ENCODE data around the gene NEDD9. TPM values are rescaled to one million over a fixed set of nuclear protein-coding genes. Genes with fewer than 3 reads are reported as not detected.

NEDD9 gene
- total and polyA plus RNA-seq, 2 experiments from 2014 or later: 4.4 to 13.0 TPM

DNA sequence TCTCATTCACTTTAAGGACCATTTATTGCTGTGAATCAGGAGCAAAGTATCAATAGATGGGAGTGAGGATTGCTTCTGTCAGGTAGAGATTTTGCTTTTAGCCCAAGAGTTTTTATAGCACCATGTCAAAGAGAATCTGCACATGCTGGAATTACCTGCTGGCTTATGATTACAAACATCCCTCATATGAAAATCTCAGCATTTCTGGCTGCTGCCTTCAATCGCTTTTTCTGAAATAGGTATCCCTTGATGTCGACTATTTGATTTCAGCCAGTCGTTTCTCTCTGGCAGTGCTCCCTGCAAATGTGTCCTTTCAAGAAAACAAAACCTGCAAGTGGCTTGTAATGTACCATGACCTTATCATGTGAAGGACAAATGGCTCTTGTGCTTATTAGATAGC, 34.5 kb upstream of the NEDD9 start:
- H3K27me3 Mint-ChIP-seq (ENCODE audit: insufficient read depth, low read depth, poor library complexity): peaks cover 7% of the 10 kb centered on the region
- no peaks in the 10 kb centered on the region; the same call in 1 of the 2 replicates for H4K20me1 ChIP-seq (replicated peaks; ENCODE audit: insufficient read depth)
- no peaks in the 10 kb centered on the region for H3K9me3 Mint-ChIP-seq
- H2AFZ ChIP-seq: no peak overlapping the region
- H3K27ac Mint-ChIP-seq: no peak overlapping the region
- no peak overlapping the region for H3K4me2 ChIP-seq
- TF ChIP-seq, protein P1, sequence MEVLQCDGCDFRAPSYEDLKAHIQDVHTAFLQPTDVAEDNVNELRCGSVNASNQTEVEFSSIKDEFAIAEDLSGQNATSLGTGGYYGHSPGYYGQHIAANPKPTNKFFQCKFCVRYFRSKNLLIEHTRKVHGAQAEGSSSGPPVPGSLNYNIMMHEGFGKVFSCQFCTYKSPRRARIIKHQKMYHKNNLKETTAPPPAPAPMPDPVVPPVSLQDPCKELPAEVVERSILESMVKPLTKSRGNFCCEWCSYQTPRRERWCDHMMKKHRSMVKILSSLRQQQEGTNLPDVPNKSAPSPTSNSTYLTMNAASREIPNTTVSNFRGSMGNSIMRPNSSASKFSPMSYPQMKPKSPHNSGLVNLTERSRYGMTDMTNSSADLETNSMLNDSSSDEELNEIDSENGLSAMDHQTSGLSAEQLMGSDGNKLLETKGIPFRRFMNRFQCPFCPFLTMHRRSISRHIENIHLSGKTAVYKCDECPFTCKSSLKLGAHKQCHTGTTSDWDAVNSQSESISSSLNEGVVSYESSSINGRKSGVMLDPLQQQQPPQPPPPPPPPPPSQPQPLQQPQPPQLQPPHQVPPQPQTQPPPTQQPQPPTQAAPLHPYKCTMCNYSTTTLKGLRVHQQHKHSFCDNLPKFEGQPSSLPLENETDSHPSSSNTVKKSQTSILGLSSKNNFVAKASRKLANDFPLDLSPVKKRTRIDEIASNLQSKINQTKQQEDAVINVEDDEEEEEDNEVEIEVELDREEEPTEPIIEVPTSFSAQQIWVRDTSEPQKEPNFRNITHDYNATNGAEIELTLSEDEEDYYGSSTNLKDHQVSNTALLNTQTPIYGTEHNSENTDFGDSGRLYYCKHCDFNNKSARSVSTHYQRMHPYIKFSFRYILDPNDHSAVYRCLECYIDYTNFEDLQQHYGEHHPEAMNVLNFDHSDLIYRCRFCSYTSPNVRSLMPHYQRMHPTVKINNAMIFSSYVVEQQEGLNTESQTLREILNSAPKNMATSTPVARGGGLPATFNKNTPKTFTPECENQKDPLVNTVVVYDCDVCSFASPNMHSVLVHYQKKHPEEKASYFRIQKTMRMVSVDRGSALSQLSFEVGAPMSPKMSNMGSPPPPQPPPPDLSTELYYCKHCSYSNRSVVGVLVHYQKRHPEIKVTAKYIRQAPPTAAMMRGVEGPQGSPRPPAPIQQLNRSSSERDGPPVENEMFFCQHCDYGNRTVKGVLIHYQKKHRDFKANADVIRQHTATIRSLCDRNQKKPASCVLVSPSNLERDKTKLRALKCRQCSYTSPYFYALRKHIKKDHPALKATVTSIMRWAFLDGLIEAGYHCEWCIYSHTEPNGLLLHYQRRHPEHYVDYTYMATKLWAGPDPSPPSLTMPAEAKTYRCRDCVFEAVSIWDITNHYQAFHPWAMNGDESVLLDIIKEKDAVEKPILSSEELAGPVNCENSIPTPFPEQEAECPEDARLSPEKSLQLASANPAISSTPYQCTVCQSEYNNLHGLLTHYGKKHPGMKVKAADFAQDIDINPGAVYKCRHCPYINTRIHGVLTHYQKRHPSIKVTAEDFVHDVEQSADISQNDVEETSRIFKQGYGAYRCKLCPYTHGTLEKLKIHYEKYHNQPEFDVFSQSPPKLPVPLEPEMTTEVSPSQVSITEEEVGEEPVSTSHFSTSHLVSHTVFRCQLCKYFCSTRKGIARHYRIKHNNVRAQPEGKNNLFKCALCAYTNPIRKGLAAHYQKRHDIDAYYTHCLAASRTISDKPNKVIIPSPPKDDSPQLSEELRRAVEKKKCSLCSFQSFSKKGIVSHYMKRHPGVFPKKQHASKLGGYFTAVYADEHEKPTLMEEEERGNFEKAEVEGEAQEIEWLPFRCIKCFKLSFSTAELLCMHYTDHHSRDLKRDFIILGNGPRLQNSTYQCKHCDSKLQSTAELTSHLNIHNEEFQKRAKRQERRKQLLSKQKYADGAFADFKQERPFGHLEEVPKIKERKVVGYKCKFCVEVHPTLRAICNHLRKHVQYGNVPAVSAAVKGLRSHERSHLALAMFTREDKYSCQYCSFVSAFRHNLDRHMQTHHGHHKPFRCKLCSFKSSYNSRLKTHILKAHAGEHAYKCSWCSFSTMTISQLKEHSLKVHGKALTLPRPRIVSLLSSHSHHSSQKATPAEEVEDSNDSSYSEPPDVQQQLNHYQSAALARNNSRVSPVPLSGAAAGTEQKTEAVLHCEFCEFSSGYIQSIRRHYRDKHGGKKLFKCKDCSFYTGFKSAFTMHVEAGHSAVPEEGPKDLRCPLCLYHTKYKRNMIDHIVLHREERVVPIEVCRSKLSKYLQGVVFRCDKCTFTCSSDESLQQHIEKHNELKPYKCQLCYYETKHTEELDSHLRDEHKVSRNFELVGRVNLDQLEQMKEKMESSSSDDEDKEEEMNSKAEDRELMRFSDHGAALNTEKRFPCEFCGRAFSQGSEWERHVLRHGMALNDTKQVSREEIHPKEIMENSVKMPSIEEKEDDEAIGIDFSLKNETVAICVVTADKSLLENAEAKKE (CRISPR knock-in tag; IDR thresholded peaks at IDR 0.05): no peak
- TF ChIP-seq EZH2phosphoT487 (IDR thresholded peaks at IDR 0.05; ENCODE audit: unreplicated experiment) (no peak), POLR2AphosphoS5 (IDR thresholded peaks at IDR 0.05; ENCODE audit: low read depth) (no peak), CREB1 (CRISPR knock-in tag; IDR thresholded peaks at IDR 0.05; ENCODE audit: low read depth) (no peak), EZH2 (IDR thresholded peaks at IDR 0.05; ENCODE audit: low read depth, unreplicated experiment) (no peak), ZNF114 (CRISPR knock-in tag; IDR thresholded peaks at IDR 0.05) (no peak), ZNF331 (CRISPR knock-in tag; IDR thresholded peaks at IDR 0.05; ENCODE audit: low read depth) (no peak), STAT1 (IDR thresholded peaks at IDR 0.05; ENCODE audit: unreplicated experiment) (no peak), JUNB (IDR thresholded peaks at IDR 0.05; ENCODE audit: unreplicated experiment) (no peak), NANOG (IDR thresholded peaks at IDR 0.05; ENCODE audit: borderline replicate concordance) (no peak)
- TF ChIP-seq, protein P2, sequence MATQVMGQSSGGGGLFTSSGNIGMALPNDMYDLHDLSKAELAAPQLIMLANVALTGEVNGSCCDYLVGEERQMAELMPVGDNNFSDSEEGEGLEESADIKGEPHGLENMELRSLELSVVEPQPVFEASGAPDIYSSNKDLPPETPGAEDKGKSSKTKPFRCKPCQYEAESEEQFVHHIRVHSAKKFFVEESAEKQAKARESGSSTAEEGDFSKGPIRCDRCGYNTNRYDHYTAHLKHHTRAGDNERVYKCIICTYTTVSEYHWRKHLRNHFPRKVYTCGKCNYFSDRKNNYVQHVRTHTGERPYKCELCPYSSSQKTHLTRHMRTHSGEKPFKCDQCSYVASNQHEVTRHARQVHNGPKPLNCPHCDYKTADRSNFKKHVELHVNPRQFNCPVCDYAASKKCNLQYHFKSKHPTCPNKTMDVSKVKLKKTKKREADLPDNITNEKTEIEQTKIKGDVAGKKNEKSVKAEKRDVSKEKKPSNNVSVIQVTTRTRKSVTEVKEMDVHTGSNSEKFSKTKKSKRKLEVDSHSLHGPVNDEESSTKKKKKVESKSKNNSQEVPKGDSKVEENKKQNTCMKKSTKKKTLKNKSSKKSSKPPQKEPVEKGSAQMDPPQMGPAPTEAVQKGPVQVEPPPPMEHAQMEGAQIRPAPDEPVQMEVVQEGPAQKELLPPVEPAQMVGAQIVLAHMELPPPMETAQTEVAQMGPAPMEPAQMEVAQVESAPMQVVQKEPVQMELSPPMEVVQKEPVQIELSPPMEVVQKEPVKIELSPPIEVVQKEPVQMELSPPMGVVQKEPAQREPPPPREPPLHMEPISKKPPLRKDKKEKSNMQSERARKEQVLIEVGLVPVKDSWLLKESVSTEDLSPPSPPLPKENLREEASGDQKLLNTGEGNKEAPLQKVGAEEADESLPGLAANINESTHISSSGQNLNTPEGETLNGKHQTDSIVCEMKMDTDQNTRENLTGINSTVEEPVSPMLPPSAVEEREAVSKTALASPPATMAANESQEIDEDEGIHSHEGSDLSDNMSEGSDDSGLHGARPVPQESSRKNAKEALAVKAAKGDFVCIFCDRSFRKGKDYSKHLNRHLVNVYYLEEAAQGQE (IDR thresholded peaks at IDR 0.05; ENCODE audit: unreplicated experiment): no peak
- TF ChIP-seq, protein P3, sequence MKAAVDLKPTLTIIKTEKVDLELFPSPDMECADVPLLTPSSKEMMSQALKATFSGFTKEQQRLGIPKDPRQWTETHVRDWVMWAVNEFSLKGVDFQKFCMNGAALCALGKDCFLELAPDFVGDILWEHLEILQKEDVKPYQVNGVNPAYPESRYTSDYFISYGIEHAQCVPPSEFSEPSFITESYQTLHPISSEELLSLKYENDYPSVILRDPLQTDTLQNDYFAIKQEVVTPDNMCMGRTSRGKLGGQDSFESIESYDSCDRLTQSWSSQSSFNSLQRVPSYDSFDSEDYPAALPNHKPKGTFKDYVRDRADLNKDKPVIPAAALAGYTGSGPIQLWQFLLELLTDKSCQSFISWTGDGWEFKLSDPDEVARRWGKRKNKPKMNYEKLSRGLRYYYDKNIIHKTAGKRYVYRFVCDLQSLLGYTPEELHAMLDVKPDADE (IDR thresholded peaks at IDR 0.05): no peak
- TF ChIP-seq, protein P4, sequence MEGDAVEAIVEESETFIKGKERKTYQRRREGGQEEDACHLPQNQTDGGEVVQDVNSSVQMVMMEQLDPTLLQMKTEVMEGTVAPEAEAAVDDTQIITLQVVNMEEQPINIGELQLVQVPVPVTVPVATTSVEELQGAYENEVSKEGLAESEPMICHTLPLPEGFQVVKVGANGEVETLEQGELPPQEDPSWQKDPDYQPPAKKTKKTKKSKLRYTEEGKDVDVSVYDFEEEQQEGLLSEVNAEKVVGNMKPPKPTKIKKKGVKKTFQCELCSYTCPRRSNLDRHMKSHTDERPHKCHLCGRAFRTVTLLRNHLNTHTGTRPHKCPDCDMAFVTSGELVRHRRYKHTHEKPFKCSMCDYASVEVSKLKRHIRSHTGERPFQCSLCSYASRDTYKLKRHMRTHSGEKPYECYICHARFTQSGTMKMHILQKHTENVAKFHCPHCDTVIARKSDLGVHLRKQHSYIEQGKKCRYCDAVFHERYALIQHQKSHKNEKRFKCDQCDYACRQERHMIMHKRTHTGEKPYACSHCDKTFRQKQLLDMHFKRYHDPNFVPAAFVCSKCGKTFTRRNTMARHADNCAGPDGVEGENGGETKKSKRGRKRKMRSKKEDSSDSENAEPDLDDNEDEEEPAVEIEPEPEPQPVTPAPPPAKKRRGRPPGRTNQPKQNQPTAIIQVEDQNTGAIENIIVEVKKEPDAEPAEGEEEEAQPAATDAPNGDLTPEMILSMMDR (conservative IDR thresholded peaks at IDR 0.05; ENCODE audit: low read depth in 2 of 2): no peak
- no peaks in the 10 kb centered on the region for H3F3A ChIP-seq (replicated peaks; ENCODE audit: low read depth)
- peaks cover 10% of the 10 kb centered on the region; the same call in 1 of the 2 replicates for H3K9me2 ChIP-seq (ENCODE audit: insufficient read depth)
- DNase-seq (ENCODE audit: low spot score) (no peak), ATAC-seq (no peak)
- no peak overlapping the region for H3K4me3 Mint-ChIP-seq
- no peaks in the 10 kb centered on the region for H3K27me3 ChIP-seq (ENCODE audit: insufficient read depth)
- no peaks in the 10 kb centered on the region for H3K36me3 Mint-ChIP-seq (ENCODE audit: low read depth)
- H3K4me1 ChIP-seq (ENCODE audit: insufficient read depth): no peaks in the 10 kb centered on the region
- H3K4me1 Mint-ChIP-seq: peaks cover 8% of the 10 kb centered on the region
- no peak overlapping the region for H3K4me3 ChIP-seq
- H3K36me3 ChIP-seq (ENCODE audit: insufficient read depth): no peaks in the 10 kb centered on the region
- no peak overlapping the region for H3K27ac ChIP-seq (ENCODE audit: low read depth)
- H3K79me2 ChIP-seq (replicated peaks; ENCODE audit: insufficient read depth): no peaks in the 10 kb centered on the region

Data from GM23338 (cell line).